Measurements from ENCODE around the gene PLS1. TPM values are rescaled to one million over a fixed set of nuclear protein-coding genes. Genes with fewer than 3 reads are reported as not detected.
"Not testable (repeated sequence)": the region's sequence is repeated elsewhere in the genome, so short reads cannot be mapped to it uniquely, and the experiment has no call there.

PLS1 gene, protein sequence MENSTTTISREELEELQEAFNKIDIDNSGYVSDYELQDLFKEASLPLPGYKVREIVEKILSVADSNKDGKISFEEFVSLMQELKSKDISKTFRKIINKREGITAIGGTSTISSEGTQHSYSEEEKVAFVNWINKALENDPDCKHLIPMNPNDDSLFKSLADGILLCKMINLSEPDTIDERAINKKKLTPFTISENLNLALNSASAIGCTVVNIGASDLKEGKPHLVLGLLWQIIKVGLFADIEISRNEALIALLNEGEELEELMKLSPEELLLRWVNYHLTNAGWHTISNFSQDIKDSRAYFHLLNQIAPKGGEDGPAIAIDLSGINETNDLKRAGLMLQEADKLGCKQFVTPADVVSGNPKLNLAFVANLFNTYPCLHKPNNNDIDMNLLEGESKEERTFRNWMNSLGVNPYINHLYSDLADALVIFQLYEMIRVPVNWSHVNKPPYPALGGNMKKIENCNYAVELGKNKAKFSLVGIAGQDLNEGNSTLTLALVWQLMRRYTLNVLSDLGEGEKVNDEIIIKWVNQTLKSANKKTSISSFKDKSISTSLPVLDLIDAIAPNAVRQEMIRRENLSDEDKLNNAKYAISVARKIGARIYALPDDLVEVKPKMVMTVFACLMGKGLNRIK
- 2.4 TPM for total RNA-seq

DNA sequence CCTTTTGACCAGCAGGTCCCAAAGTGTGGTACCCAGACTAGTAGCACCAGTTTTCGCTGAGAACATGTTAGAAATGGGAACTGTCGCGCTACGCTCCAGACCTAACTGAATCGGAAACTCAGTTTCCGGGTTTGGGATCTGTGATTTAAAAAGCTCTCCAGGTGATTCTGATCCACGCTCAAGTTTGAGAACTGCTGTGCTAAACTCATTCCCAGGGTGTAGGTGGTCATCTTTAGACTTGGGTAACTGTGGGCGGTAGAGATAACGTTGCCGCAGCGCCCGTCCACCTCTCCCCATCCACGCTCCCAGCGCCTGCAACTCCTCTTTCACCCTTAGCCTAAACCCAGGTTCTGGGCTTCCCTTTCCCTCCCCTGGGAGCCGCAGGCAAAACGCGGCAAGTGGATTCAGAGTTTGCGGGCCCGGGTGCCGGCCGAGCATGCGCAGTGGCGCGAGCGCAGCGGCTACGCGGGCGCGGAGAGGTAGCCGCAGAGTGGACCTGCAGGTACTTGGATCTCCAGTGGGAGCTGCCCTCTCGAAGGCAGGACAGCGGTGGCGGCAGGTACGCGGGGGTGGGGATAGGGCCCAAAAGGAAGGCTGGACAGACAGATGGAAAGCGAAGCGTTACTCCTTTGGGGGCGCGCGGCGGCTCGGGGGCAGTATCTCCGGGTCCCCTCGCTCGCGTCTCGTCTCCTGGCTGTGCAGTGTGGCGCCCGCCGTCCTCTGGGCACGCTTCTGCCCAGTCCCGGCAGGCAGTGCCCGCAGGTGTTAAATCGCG, at the start of gene PLS1:
Gene PLS1, plus strand, starts transcription at position 443 of the 775 bp plus-strand sequence. CDS start 67,845 bp downstream, outside the sequence.
- peak; percentile 72 to 92 (median 86) for DNase-seq (ENCODE audit: low read depth in 2 of 3, low spot score in 2 of 3)

- DNase-seq (ENCODE audit: low read depth in 2 of 3, low spot score in 2 of 3) = no peak
Measured at GRCh38 chr3:142549986-142550385, 46.2 kb upstream of the PLS1 start.

- DNase-seq (ENCODE audit: low read depth in 2 of 3, low spot score in 2 of 3) = not testable (repeated sequence)
Measured at GRCh38 chr3:142552579-142552978, 43.6 kb upstream of the PLS1 start.

DNA sequence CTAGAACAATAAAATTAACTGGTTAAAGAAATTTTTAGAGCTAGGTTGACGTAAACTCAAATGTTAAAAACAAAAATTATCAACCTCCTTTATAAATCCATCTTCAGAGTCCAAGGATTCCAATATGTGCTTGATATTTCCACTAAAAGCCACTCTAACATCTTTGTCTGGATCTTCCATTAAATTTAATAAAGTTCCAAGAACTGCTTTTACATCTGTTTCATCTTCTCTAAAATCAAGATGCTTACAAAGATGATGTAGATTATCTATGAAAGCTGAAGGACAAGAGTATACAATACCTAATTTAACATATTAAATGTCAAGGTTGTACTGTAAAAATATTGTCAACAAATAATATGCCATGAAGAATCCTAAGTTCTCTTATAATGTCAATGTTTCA, 42.5 kb upstream of the PLS1 start:
- no peak for DNase-seq (ENCODE audit: low read depth in 2 of 3, low spot score in 2 of 3)

DNA sequence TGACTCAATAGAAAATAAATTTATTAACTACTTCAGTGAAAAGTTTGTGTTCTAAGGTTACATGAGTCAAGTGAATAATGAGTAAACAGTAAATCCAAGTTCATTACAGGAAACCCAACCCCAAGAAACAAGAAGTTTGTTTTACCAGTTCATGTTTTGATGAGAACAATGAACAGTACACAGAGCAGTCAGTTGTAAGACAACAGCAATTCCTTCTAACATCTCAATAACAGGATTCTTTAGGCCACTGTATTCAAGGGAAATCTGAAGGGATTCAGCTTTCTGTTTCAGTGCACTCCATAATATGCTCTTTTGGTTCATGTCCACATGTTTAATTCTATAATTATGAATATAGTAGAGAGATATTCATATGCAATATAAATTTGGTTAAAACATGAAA, 36.1 kb upstream of the PLS1 start:
- DNase-seq (ENCODE audit: low read depth in 2 of 3, low spot score in 2 of 3) = no peak

GRCh38 chr3:142563496-142563997, 32.6 kb upstream of the PLS1 start:
- no peak for DNase-seq (ENCODE audit: low read depth in 2 of 3, low spot score in 2 of 3)

DNA sequence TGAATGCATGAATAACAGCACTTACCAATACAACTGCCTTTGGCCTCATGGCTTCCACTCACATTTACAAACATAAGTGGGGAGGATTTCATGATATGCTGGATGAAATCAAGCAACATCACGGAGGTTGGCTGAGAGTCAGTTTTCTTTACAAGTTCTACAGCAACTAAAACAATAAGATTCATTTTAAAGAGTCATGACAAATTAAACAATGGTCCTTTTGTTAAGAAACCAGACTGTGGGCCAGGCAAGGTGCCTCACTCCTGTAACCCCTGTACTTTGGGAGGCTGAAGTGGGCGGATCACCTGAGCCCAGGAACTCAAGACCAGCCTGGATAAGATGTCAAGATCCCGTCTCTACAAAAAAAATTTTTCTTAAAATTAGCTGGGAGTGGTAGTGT, 30.1 kb upstream of the PLS1 start:
- DNase-seq (ENCODE audit: low read depth in 2 of 3, low spot score in 2 of 3) = no peak

DNA sequence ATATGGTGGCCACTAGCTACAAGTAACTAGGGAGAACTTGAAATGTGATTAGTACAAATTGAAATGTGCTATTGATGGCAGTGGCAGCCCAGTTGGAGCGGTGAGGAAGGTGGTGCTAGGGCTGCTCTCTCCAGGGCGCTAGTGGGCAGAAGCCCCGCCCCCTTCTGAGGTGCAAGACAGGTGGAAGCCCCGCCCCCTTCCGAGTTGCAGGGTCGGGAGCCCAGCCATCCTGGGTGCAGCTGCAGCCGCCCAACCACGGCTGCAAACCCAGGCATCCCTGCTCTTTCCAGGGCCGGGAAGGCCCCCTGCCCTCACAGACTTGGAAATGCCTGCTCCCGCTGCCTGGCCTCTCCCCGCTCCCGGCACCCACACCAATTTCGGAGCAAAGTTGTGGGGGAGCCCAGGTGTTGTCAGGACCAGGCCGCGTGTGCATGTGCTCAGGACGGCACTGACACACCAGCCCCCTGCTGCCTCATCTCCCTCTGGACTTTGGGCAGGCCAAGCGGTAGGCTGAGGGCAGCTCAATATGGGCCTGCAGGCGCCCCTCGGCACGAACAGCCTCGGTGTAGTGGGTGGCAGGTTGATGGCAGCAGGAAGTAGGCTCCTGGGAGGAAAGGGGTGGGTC, 27.7 kb upstream of the PLS1 start:
- DNase-seq (ENCODE audit: low read depth in 2 of 3, low spot score in 2 of 3) = no peak

DNA sequence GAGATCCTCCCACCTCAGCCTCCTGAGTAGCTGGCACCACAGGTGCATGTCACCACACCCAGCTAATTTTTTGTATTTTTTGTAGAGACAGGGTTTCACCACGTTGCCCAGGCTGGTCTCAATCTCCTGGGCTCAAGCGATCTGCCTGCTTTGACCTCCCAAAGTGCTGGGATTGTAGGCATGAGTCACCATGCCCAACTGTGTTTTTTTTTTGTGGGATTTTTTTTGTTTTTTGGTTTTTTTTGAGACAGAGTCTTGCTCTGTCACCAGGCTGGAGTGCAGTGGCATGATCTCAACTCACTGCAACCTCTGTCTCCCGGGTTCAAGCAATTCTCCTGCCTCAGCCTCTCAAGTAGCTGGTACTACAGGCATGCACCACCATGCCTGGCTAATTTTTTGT, 26.8 kb upstream of the PLS1 start:
- not testable (repeated sequence) for DNase-seq (ENCODE audit: low read depth in 2 of 3, low spot score in 2 of 3)

- not testable (repeated sequence) for DNase-seq (ENCODE audit: low read depth in 2 of 3, low spot score in 2 of 3)
Measured at GRCh38 chr3:142574223-142574622, 22.0 kb upstream of the PLS1 start.

DNA sequence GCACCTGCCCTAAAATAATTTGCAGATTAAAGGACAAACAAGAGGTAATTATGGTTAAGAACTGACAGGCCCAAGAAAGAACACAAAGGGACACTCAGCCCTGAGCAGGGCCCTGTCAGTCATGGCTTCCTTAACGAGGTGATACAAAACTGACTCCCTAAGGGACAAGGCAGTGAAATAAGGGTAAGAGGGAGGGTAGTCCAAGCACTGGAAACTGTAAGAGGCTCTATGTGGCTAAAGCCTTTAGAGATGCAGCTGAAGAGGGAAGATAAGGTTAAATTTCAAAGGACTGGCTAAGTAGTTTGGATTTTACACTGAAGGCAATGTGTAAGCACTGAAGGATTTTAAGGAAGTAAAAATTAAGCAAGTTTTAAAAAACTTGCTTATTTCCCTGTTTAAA, 21.5 kb upstream of the PLS1 start:
- peak in 1 of 3 donors; percentile 11 for DNase-seq (ENCODE audit: low read depth in 2 of 3, low spot score in 2 of 3)

DNA sequence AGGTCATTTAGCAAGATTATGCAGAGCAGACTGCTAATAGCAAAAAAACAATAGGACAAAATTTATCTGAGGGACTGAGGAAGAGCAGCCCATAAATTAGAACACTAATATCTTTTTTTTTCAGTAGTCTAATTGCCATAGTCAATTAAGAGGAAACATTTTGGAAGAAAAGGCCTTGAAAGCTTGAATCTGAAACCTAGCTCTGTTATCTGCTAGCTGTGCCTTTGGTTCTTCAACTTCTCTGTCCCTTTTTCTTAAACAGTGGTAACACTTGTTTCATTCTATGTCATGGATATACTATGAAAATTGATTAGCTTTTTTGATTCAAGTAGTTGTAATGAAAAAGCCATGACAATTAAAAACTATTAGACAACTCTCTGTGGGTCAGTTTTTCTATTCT, 19.4 kb upstream of the PLS1 start:
- no peak for DNase-seq (ENCODE audit: low read depth in 2 of 3, low spot score in 2 of 3)

GRCh38 chr3:142577696-142578328, 18.4 kb upstream of the PLS1 start:
- DNase-seq (ENCODE audit: low read depth in 2 of 3, low spot score in 2 of 3) = no peak

GRCh38 chr3:142578329-142579223, 17.6 kb upstream of the PLS1 start, which contains the start of gene ATR:
Gene ATR (minus strand): TSS chr3:142578733. CDS start chr3:142578704, 29 bp downstream.
- DNase-seq (ENCODE audit: low read depth in 2 of 3, low spot score in 2 of 3) = peak; percentile 87 to 97 (median 97)

GRCh38 chr3:142580061-142580423, 16.2 kb upstream of the PLS1 start:
- no peak for DNase-seq (ENCODE audit: low read depth in 2 of 3, low spot score in 2 of 3)

DNA sequence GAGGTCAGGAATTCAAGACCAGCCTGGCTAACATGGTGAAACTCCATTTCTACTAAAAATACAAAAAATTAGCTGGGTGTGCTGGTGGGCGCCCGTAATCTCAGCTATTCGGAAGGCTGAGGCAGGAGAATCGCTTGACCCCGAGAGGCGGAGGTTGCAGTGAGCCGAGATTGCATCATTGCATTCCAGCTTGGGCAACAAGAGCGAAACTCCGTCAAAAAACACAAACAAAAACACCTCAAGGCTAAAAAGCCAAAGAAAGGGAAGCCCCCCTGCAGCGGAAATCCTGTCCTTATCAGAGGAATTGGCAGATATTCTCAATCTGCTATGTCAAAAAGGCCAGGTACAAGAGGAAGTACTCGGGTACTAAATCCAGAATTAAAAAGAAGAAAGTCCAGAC, 15.1 kb upstream of the PLS1 start:
- DNase-seq (ENCODE audit: low read depth in 2 of 3, low spot score in 2 of 3) = not testable (repeated sequence)

DNA sequence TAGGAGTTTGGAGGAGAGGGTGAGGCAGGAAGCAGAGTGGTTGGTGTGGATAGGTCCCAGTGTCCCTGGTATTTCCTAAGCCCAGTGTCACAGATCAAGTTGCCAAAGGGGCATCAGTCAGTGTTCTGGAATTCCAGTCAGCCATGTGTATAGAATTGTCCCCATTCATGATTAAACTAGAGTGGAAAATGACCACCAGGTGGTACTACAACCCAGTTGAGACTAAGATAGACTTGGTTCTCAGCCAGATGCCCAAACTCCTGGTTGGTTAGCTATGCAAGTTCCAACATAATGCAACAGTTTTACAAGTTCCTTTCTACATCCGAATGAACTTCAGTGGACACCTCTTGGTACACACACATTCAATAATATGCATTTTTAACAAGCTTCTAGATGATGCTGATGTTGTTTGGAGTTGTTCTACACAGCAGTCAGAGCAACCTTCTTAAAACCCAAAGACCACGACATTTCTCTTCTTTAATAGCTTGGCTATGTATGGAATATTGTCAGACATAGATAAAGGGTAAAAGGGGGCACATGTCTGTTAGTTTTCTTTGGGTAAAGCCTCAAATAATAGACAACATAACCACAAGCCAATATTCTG, 9.3 kb upstream of the PLS1 start:
- DNase-seq (ENCODE audit: low read depth in 2 of 3, low spot score in 2 of 3) = peak in 2 of 3 donors; percentile 64 to 83

DNA sequence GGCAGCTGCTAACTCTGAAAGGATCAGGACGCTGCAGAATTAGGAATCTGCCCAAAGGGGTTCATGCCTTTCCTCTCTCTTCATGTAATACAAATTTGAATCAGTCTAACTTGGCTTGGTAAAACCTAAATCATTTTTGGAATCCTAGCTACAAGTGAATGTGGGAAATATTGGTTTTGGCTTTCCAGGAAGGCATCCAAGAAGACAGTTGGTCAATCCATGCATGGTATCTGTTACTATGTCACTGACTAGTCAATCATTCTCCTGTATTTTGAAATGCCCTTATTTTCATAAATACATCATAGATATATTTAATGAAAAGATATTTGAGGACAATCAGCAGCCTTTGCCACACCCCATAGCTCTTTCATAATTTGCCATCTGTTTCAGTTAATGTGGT, 7.5 kb upstream of the PLS1 start:
- DNase-seq (ENCODE audit: low read depth in 2 of 3, low spot score in 2 of 3) = no peak

DNA sequence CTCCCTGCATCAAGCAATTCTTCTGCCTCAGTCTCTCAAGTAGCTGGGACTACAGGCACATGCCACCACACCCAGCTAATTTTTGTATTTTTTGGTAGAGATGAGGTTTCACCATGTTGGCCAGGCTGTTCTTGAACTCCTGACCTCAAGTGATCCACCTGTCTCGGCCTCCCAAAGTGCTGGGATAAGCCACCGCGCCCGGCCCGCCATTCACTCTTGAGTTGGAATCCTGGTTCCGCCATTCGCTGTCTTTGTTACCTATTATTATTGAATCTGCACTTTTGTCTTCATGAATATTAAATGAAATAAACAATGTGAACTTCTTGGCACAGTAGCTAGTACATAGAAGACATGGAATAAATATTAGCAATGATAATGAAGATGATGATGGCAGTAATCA, 3.9 kb upstream of the PLS1 start:
- DNase-seq (ENCODE audit: low read depth in 2 of 3, low spot score in 2 of 3) = not testable (repeated sequence)
